Germinal center (tissue), 1 donor: ENCODE results near the gene GNS.
"Not testable (repeated sequence)": the region's sequence is repeated elsewhere in the genome, so short reads cannot be mapped to it uniquely, and the experiment has no call there.

Source experiments
- DNase-seq: peaks from one replicate; pipeline ENCODE4 v3.0.0; 2012; ENCODE audit warnings: mixed read lengths, low spot score

GNS gene

DNA sequence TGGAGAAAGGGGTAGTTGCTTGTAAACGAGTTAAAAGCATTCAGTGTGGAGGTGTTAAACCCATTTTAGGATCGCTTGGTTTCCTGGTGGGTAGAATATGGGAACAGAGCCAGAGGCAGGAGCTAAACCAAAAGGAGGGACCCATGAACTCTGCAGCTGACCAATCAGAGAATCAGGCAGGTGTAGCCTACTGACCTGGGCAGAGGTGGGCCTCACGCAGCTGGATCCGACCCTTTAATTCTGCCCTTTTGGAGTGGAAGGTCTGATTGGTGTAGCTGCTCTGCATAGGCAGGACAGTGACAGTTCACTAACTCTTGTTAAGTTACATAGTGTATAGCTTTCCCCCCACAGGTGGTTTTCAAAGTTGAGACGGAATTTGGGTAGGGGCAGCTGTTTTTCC, 63.7 kb downstream of the GNS start:
- no peak for DNase-seq

- DNase-seq, result no peak
Observed at GRCh38 chr12:64694130-64695040, 64.8 kb downstream of the GNS start.

DNA sequence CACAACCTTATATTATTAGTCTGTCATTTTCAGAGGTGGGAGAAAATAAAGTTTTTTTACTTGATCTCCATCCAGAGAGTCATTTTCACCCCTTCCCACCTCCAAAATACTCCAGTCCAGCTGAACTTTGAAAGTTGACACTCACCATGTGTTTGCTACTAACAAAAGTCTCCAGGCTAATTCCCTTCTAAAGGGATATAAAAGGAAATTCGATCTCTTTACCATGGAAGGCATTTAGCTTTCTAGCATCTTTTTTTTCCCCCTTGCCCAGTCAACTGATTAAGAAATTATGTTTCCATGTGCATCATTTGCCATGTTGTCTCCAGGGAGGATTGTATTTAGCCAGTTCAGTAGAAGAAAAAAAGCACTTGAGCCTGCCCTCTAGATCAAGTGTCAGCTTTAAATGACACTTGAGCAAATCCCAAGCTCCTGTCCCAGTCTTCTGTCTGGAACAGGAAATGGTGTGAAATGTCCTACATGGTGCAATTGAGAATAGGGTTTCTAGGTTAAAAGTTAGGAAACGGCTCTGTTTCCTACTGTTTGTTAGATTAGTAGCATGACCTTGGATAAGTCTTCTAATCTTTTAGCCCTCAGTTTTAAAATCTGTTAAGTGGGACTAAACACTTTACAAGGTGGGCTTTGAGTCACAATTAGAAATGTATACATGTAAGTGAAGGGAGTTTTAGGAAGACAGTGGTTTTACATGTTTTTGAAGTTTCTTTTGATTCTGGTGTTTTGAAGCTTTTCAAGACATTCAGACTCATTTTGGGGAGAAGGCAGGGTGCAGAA, 67.2 kb downstream of the GNS start:
- no peak for DNase-seq

DNA sequence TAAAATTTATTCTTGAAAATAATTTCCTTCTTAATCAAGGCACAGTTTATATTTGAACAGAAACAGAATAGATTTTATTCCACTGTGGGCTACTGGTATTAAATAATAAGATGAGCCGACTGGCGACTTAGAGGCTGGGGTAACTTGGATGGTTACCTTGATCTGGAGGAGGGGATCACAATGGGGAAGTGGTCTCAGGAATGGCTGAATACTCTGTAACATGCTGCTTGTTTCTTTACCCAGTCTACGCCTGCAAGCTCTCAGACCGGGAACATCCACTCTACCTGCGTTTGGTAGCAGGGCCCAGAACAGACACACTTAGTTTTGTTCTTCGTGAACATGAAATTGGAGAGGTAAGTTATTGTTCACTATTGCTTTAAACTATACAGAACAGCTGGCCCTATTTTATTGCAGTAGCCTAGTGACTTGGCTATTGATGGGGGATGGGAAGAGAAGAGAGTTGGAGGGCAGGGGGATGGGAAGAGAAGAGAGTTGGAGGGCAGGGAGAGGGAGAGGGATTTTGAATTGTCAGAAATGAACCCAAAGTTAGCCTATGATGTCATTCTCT, 67.9 kb downstream of the GNS start:
- DNase-seq, result no peak

- not testable (repeated sequence) for DNase-seq
Observed at GRCh38 chr12:64690236-64690635, 69.0 kb downstream of the GNS start.

GRCh38 chr12:64688715-64689114, 70.5 kb downstream of the GNS start:
- DNase-seq, result no peak

DNA sequence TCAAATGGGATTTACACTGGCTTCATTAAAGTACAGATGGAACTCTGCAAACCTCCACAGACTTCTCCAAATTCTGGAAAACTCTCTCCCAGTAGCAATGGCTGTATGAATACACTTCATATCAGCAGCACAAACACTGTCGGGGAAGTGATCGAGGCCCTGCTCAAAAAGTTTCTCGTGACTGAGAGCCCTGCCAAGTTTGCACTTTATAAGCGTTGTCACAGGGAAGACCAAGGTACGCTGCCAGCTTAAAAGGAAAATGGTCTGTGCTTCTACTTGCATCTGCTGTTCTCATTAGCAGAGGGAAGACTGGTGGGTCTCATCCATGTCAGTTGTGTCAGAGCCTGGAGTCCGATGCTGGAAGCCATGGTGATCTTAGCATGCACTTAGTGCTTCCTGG, 71.0 kb downstream of the GNS start:
- no peak for DNase-seq

DNA sequence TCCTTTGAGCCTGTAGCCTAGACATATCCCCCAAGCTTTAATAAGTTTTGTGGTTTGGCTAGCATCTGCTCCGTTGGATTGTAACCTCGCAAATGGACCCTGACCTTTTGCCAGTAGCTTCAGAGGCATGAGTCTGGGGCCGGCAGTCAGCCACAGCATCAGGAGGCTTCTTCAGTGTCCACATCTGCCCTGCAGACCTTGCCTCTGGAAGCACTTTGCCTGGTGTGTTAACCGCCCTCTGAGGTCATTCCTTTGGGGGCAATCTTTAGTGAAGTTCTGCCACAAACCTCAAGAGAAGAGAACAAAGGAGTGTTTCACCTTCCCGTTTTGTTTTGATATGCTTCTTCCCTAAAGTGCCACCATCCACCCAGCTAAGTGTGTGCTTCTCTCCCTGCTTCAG, 71.4 kb downstream of the GNS start:
- no peak for DNase-seq

GRCh38 chr12:64685605-64686004, 73.6 kb downstream of the GNS start:
- no peak for DNase-seq

- no peak for DNase-seq
Observed at GRCh38 chr12:64685050-64685449, 74.2 kb downstream of the GNS start.

DNA sequence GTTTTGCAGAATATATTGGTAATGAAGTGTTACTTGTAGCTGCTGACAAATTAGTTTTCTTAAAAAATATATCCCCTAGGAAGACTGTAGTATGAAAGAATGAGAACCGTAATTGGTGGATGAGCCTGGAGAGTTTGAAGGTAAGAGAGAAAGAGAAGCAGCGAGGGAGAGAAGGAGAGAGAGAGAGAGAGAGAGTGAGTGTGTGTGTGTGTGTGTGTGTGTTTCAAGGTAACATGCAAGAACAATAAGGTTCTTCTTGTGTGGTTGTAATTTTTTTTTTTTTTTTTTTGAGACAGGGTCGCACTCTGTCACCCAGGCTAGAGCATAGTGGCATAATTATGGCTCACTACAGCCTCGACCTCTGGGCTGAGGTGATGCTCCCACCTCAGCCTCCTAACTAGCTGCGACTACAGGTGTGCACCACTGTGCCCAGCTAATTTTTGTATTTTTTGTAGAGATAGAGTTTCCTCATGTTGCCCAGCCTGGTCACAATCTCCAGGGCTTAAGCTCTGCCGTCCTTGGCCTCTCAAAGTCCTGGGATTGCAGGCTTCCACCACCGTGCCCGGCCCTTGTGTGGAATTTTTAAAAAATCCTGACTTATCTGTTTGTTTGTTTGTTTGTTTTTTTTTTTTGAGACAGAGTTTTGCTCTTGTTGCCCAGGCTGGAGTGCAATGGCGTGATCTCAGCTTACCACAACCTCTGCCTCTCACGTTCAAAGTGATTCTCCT, 75.2 kb downstream of the GNS start:
- no peak for DNase-seq

- no peak for DNase-seq
Observed at GRCh38 chr12:64682572-64683277, 76.5 kb downstream of the GNS start.

- no peak for DNase-seq
Observed at GRCh38 chr12:64681200-64682052, 77.8 kb downstream of the GNS start.

DNA sequence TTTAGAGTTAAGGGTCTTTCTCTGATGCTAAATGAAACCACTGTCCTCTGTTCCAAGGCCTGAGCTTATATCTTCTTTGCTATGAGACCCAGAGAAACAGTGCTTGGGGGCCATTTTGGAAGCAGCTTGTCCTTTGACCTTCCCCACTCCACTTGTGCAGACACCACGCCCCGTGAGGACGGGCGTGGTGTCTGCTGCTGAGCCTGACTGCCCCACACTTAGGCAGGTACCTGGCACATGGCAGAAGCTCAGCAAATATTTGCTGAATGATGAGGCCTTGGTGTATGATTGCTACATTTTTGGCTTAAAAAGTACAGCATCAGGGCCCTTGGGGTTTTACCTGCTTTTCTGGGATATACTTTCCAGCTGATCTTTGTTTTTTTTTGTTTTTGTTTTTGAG, 79.0 kb downstream of the GNS start:
- no peak for DNase-seq

DNA sequence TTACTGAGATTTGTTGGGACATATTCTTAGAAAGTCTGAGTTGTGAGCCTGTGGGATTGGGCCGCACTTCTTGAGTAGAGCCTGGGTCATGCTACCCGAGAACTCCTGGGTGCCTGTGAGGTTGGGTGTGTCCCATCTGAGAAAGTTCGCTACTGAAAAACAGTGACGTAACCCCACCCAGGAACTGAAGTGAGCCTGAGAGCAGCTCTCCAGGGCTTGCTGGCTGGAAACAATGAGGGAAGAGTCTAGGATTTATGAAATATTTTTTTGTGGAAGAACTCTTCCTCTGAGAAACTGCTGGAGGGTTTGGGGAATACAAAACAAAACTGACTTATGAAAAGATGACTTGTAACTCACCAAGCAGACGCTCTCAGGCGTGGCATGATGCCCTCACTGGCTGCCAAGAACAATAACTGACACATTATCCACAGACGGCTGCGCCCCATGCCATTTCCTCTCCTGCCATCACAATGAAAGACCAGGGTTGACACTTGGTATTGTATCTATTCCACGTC, 79.7 kb downstream of the GNS start:
- no peak for DNase-seq

GRCh38 chr12:64678835-64679234, 80.4 kb downstream of the GNS start:
- DNase-seq, result no peak

- DNase-seq, result no peak
Observed at GRCh38 chr12:64678248-64678647, 81.0 kb downstream of the GNS start.

GRCh38 chr12:64675795-64676194, 83.4 kb downstream of the GNS start:
- DNase-seq, result no peak

- no peak for DNase-seq
Observed at GRCh38 chr12:64674367-64674922, 84.8 kb downstream of the GNS start.
